ENCODE results near the gene CDH22.

GRCh38 chr20:46349742-46350056 is 41.4 kb upstream of the CDH22 start:
- TF ChIP-seq MXI1 (conservative IDR thresholded peaks at IDR 0.05; ENCODE audit: poor library complexity, severe bottlenecking) (no peak), CTCF (IDR thresholded peaks at IDR 0.05; ENCODE audit: poor library complexity, severe bottlenecking) (no peak), POLR2AphosphoS5 (IDR thresholded peaks at IDR 0.05) (no peak), REST (IDR thresholded peaks at IDR 0.05; ENCODE audit: borderline replicate concordance) (no peak)

Measured in neural cell (in vitro differentiated cells).